GM18858 (cell line): ENCODE results near the gene KLK1.

Experiments used
- ATAC-seq: cut with Tn5 transposase; IDR thresholded peaks from one replicate; pipeline ENCODE4 v1.9.1; 2021; ENCODE audit not compliant: unreplicated experiment

The KLK1 gene

GRCh38 chr19:50836543-50837195 lies 13.1 kb upstream of the KLK1 start:
- ATAC-seq, result no peak

GRCh38 chr19:50835785-50836542 lies 12.4 kb upstream of the KLK1 start:
- no peak for ATAC-seq

GRCh38 chr19:50835103-50835784 lies 11.7 kb upstream of the KLK1 start:
- no peak for ATAC-seq

GRCh38 chr19:50833802-50834167 lies 10.2 kb upstream of the KLK1 start:
- ATAC-seq, result no peak

- no peak for ATAC-seq
These were observed 9.7 kb upstream of the KLK1 start, which contains the start of gene KLK15 for GRCh38 chr19:50833117-50833801. Gene KLK15, minus strand, starts transcription at chr19:50833574. Its CDS starts 2,082 bp downstream, at chr19:50831492.

GRCh38 chr19:50832666-50833065 lies 9.1 kb upstream of the KLK1 start:
- ATAC-seq, result no peak

- no peak for ATAC-seq
These were observed 7.4 kb upstream of the KLK1 start for GRCh38 chr19:50831026-50831396.

GRCh38 chr19:50830266-50831025 lies 6.9 kb upstream of the KLK1 start:
- no peak for ATAC-seq

GRCh38 chr19:50829801-50830200 lies 6.2 kb upstream of the KLK1 start:
- ATAC-seq, result no peak

GRCh38 chr19:50827476-50827875 lies 3.9 kb upstream of the KLK1 start:
- ATAC-seq, result no peak

- ATAC-seq, result no peak
These were observed 3.1 kb upstream of the KLK1 start for GRCh38 chr19:50826492-50827240.

GRCh38 chr19:50822661-50823208 lies 852 bp downstream of the KLK1 start:
- no peak for ATAC-seq

- ATAC-seq, result no peak
These were observed 2.0 kb downstream of the KLK1 start for GRCh38 chr19:50821622-50822021.

GRCh38 chr19:50821248-50821612 lies 2.4 kb downstream of the KLK1 start:
- ATAC-seq, result no peak

GRCh38 chr19:50820549-50821247 lies 2.9 kb downstream of the KLK1 start:
- no peak for ATAC-seq

GRCh38 chr19:50820086-50820485 lies 3.5 kb downstream of the KLK1 start:
- no peak for ATAC-seq

GRCh38 chr19:50819636-50820035 lies 4.0 kb downstream of the KLK1 start:
- ATAC-seq, result no peak

- no peak for ATAC-seq
These were observed 4.6 kb downstream of the KLK1 start for GRCh38 chr19:50818859-50819472.
